Lung (tissue), 12 donors: ENCODE results near the gene PLPPR1. TPM values are rescaled to one million over a fixed set of nuclear protein-coding genes. Genes with fewer than 3 reads are reported as not detected.

Experiments used
- ATAC-seq: fragments of 200-7000 bp; cut with Tn5 transposase; one replicate; pipeline ENCODE4 v1.9.1; 2020; ENCODE audit warnings: moderate number of reproducible peaks; ENCODE audit not compliant: insufficient read depth, low FRiP score
- DNase-seq, 3 donors: peaks; one replicate each; pipeline ENCODE4 v3.0.0-alpha.2; 2013 to 2017
- H3K27ac ChIP-seq, 2 donors: one replicate each; pipeline ENCODE4 v1.5.1; 2013; ENCODE audit warnings: mild to moderate bottlenecking in 2 of 2, moderate library complexity in 2 of 2, control low read depth in 1 of 2, inconsistent platforms in 1 of 2, low read depth in 1 of 2, low read length in 1 of 2
- H3K27me3 ChIP-seq, 3 donors: one replicate each; pipeline ENCODE4 v1.5.1; 2013; ENCODE audit warnings: low read length in 2 of 3; ENCODE audit not compliant: control insufficient read depth in 3 of 3, insufficient read depth in 3 of 3
- H3K36me3 ChIP-seq, 4 donors: one replicate each; pipeline ENCODE4 v1.5.1; 2013; ENCODE audit warnings: low read length in 4 of 4, mild to moderate bottlenecking in 1 of 4, moderate library complexity in 1 of 4; ENCODE audit not compliant: control insufficient read depth in 4 of 4, insufficient read depth in 4 of 4
- H3K4me1 ChIP-seq, 5 donors: one replicate each; pipeline ENCODE4 v1.5.1; 2013; ENCODE audit warnings: low read length in 5 of 5, mild to moderate bottlenecking in 2 of 5, moderate library complexity in 1 of 5; ENCODE audit not compliant: control insufficient read depth in 5 of 5, insufficient read depth in 5 of 5
- H3K4me3 ChIP-seq: one replicate; pipeline ENCODE4 v1.5.1; 2013; ENCODE audit warnings: mild to moderate bottlenecking, control low read depth, moderate library complexity
- H3K9ac ChIP-seq, 2 donors: one replicate each; pipeline ENCODE4 v1.5.1; 2013; ENCODE audit warnings: low read length in 2 of 2, control low read depth in 1 of 2; ENCODE audit not compliant: insufficient read depth in 1 of 2
- H3K9me3 ChIP-seq, 4 donors: one replicate each; pipeline ENCODE4 v1.5.1; 2013; ENCODE audit warnings: low read length in 3 of 4, mild to moderate bottlenecking in 1 of 4, moderate library complexity in 1 of 4; ENCODE audit not compliant: control insufficient read depth in 4 of 4, insufficient read depth in 3 of 4
- CTCF ChIP-seq: IDR thresholded peaks from 2 replicates; pipeline ENCODE4 v1.5.1; 2012; ENCODE audit warnings: mild to moderate bottlenecking; ENCODE audit errors: control extremely low read depth, extremely low read depth
- WGBS, 2 donors: extraction: QIAGEN DNeasy Blood & Tissue Kit; methylation state at CpG; one replicate each; pipeline ENCODE4 v1.1.7; 2013; 5-methylcytosine and 5-hydroxymethylcytosine counted together
- polyA plus RNA-seq, 2 donors: library from polyadenylated mRNA; stranded (reverse); fragments of 200-250 nt; gene quantifications; one replicate each; pipeline ENCODE4 v1.2.1, GENCODE V29; 2013
- total RNA-seq, 2 donors: library from RNA; depleted of rRNA in 1 of 2; stranded (reverse); fragments of >200 nt in 1 of 2; gene quantifications; one replicate each; pipeline ENCODE4 v1.2.1, GENCODE V29; 2014 to 2021
- donor health status: control.
- donor health status: control.
- donor health status: Bipolar disorder and iron deficiency.
- donor health status: healthy.
- donor health status: DM: yes; HTN: yes; CAD: no.

Gene PLPPR1
- total and polyA plus RNA-seq, 4 donors = 0.91 to 8.4 (median 3.7) TPM

GRCh38 chr9:101018467-101018866 lies 10.1 kb upstream of the PLPPR1 start:
- TF ChIP-seq CTCF = no peak
- 64 to 84% methylated on average over 2 of the region's 2 CpGs for WGBS, 2 donors
- no peaks in the 10 kb centered on the region for H3K4me1 ChIP-seq
- no peak overlapping the region for H3K9ac ChIP-seq
- H3K27me3 ChIP-seq = no peaks in the 10 kb centered on the region
- H3K36me3 ChIP-seq = no peaks in the 10 kb centered on the region
- no peak overlapping the region for H3K4me3 ChIP-seq
- no peak overlapping the region for H3K27ac ChIP-seq
- DNase-seq = no peak
- H3K9me3 ChIP-seq = no peaks in the 10 kb centered on the region
- no peak for ATAC-seq

DNA sequence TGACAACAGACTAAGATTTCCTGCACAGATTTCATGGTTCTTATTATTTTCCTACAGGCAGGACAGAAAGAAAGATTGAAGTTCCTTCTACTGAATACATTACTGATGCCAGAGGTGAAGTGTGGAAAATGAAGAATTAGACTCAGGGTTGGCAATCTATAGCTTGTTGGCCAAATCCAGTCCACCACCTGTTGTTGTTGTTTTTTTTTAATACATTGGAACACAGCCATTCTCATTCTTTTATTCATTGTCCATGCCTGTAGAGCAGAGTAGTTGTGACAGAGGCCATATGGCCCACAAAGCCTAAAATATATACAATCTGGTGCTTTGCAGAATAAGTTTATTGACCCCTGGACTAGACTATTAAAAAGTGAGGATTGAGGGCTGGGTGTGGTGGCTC lies 5.8 kb upstream of the PLPPR1 start:
- Histone ChIP-seq H3K4me3 (no peak overlapping the region), H3K9me3 (no peaks in the 10 kb centered on the region), H3K4me1 (peaks cover 0 to 11% (median 0%) of the 10 kb centered on the region in 5 donors), H3K27ac (no peak overlapping the region), H3K9ac (no peak overlapping the region), H3K36me3 (no peaks in the 10 kb centered on the region), H3K27me3 (peaks cover 0 to 17% (median 11%) of the 10 kb centered on the region in 3 donors)
- DNase-seq = no peak
- ATAC-seq = no peak
- TF ChIP-seq CTCF = no peak

GRCh38 chr9:101025940-101026339 lies 2.6 kb upstream of the PLPPR1 start:
- Histone ChIP-seq H3K9me3 (no peaks in the 10 kb centered on the region), H3K9ac (no peak overlapping the region), H3K27me3 (peaks cover 0 to 38% (median 31%) of the 10 kb centered on the region in 3 donors), H3K4me3 (no peak overlapping the region), H3K4me1 (peaks cover 0 to 11% (median 4%) of the 10 kb centered on the region in 5 donors), H3K36me3 (no peaks in the 10 kb centered on the region), H3K27ac (no peak overlapping the region)
- DNase-seq (no peak), ATAC-seq (no peak)
- no peak for TF ChIP-seq CTCF
- whole genome bisulfite sequencing, 2 donors = 67 to 80% methylated on average over 2 of the region's 2 CpGs

DNA sequence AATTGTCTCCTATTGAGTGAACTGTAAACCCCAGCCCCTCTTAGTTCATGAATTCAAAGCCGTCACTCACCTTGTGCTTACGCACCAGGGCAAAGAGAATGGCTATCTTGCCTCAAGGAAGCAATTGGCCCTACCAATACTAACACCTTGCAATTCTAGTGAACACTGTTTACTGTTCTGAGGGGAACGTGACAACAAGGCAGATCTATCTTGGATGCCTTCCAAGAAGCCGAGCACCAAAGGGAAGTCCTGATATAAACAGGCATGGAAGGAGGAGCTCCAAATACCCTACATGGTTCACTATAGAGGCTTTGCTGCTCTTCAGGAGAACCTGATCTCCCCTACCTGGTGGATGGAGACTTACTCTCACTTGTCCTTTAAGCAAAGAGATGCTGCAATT lies 1.7 kb upstream of the PLPPR1 start:
- ATAC-seq = no peak

More for the DNA sequence above, 1.7 kb upstream of the PLPPR1 start:
- peaks cover 0 to 39% (median 38%) of the 10 kb centered on the region in 3 donors for H3K27me3 ChIP-seq
- H3K27ac ChIP-seq = no peak overlapping the region
- TF ChIP-seq CTCF = no peak
- peak in 2 of 3 donors; percentile 20 to 49 for DNase-seq
- H3K9ac ChIP-seq = no peak overlapping the region
- H3K9me3 ChIP-seq = no peaks in the 10 kb centered on the region
- WGBS, 2 donors = 30 to 41% methylated on average over 4 of the region's 4 CpGs
- no peak overlapping the region for H3K4me3 ChIP-seq
- H3K36me3 ChIP-seq = no peaks in the 10 kb centered on the region
- peaks cover 0 to 11% (median 4%) of the 10 kb centered on the region in 5 donors for H3K4me1 ChIP-seq
